ENCODE results near the gene RASA2. TPM values are rescaled to one million over a fixed set of nuclear protein-coding genes. Genes with fewer than 3 reads are reported as not detected.
A peak's percentile ranks its signal among the peaks of the same experiment; 100 is the strongest.

The RASA2 gene
- total and polyA plus RNA-seq, 5 donors from 2014 or later = 46.5 to 93.5 (median 57.1) TPM

DNA sequence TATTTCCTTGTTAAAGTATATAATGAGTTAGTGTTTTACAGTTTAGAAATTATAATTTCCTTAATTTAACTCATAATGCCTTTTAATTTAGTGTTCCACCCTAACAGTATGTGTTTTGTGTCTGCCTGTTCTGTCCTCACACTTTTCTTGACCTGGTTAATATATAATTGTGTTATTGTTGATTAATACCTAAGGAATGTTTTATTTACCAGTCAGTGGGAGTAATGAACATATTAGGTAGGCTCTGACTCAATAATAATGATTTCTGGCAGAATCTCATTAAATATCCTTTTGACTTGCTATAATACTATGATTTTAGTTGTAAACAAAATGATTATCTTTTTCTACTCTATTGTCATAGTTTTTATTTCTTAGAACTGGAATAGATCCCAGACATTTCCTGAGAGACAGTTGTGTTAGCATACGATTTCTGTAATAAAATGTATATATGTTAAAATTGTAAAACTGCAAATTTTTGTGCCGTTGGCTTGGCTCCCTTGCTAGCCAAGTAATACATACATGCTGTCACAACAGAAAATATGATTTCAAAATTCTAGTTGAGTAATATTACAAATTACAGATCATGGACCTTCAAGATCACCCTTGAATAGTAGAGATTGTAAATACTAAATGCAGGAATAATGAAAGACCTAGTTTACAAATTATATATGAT lies 51.9 kb downstream of the RASA2 start:
- Mint-ChIP-seq H3K36me3 (peaks cover 54% of the 10 kb centered on the region), H3K27ac (peak overlapping the region; percentile 57 to 70 (median 62)), H3K4me1 (peaks cover 47 to 74% (median 57%) of the 10 kb centered on the region in 4 donors), H3K27me3 (no peaks in the 10 kb centered on the region), H3K9me3 (peaks cover 0 to 14% (median 3%) of the 10 kb centered on the region in 7 donors), H3K4me3 (peak overlapping the region in 1 of 4 donors; percentile 33)
- Histone ChIP-seq H3K36me3 (ENCODE audit: control insufficient read depth, insufficient read depth, low read length) (peaks cover 67% of the 10 kb centered on the region), H3K4me3 (ENCODE audit: low read depth, low read length) (no peak overlapping the region), H3K27ac (ENCODE audit: insufficient read depth, low read length, poor library complexity, severe bottlenecking) (peak overlapping the region; percentile 23), H3K9me3 (ENCODE audit: control insufficient read depth in 2 of 2, low read length in 2 of 2) (peaks cover 8 to 15% of the 10 kb centered on the region in 2 experiments), H3K4me1 (ENCODE audit: control insufficient read depth, insufficient read depth, low read length, poor library complexity, severe bottlenecking) (peaks cover 22% of the 10 kb centered on the region), H3K27me3 (ENCODE audit: control insufficient read depth, insufficient read depth, low read length) (no peaks in the 10 kb centered on the region)
- ATAC-seq (ENCODE audit: low read depth in 2 of 2) (no peak), DNase-seq (no peak)

DNA sequence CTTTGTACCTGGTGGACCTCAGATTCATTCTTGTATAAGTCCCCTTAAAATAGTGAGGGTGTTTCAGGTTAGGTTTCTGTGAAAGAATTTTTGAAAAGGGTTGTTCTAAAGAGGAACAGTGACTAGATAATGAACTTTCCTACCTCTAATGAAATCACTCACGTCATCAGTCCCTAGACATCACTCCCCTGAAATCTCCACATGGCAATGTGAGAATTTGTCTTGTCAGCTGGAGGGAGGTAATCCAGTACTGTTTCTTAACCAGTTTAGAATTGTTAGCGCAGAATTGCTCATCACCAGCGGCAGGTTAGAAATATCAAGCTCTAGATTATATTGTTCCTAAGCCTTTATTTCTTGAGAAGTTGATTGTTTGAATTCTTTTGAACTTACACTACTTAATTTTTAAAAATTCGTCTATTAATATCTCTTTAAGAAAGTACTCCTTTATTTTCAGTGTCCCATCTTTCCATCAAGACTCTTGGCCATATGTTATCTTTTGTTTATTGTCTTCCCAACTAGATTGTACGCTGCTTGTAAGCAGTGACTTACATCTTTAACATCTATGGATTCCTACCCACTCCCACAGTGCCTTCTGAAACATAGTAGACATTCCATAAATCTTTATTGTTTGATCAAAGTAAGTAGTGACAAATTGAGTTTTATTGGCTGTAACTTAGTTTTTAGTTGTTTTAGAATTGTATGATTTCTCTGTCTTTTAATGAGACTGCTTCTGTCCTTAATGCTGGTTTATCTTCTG lies 52.8 kb downstream of the RASA2 start:
- Histone ChIP-seq H3K4me1 (ENCODE audit: control insufficient read depth, insufficient read depth, low read length, poor library complexity, severe bottlenecking) (peaks cover 22% of the 10 kb centered on the region), H3K27me3 (ENCODE audit: control insufficient read depth, insufficient read depth, low read length) (no peaks in the 10 kb centered on the region), H3K27ac (ENCODE audit: insufficient read depth, low read length, poor library complexity, severe bottlenecking) (no peak overlapping the region), H3K9me3 (ENCODE audit: control insufficient read depth in 2 of 2, low read length in 2 of 2) (peaks cover 8 to 20% of the 10 kb centered on the region in 2 experiments), H3K4me3 (ENCODE audit: low read depth, low read length) (no peak overlapping the region), H3K36me3 (ENCODE audit: control insufficient read depth, insufficient read depth, low read length) (peaks cover 68% of the 10 kb centered on the region)
- Mint-ChIP-seq H3K4me3 (peak overlapping the region in 1 of 4 donors; percentile 13), H3K27me3 (no peaks in the 10 kb centered on the region), H3K27ac (peak overlapping the region; percentile 57 to 70 (median 62)), H3K4me1 (peaks cover 50 to 73% (median 53%) of the 10 kb centered on the region in 4 donors), H3K36me3 (peaks cover 57% of the 10 kb centered on the region), H3K9me3 (peaks cover 0 to 18% (median 6%) of the 10 kb centered on the region in 7 donors)
- ATAC-seq (ENCODE audit: low read depth in 2 of 2) (no peak), DNase-seq (no peak)

DNA sequence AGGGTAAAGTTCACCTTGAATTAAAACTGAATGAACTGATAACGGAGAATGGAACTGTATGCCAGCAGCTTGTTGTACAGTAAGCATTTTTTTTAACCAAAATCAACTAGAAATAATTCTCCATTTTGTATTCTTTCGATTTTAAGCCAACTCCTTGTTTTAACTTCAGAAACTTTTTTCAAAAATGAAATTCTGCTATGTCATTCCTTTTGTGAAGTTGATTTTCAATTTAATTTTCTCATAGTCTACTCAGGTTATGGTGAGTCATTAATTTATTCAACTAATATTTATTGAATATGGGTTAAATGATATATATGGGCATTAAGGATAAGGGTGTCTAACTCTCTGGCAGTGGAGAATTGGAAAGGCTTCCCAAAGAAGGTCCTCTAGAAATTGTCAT lies 53.7 kb downstream of the RASA2 start:
- Histone ChIP-seq H3K36me3 (ENCODE audit: control insufficient read depth, insufficient read depth, low read length) (peaks cover 65% of the 10 kb centered on the region), H3K27me3 (ENCODE audit: control insufficient read depth, insufficient read depth, low read length) (no peaks in the 10 kb centered on the region), H3K4me1 (ENCODE audit: control insufficient read depth, insufficient read depth, low read length, poor library complexity, severe bottlenecking) (peaks cover 22% of the 10 kb centered on the region), H3K9me3 (ENCODE audit: control insufficient read depth in 2 of 2, low read length in 2 of 2) (peaks cover 8 to 16% of the 10 kb centered on the region in 2 experiments), H3K4me3 (ENCODE audit: low read depth, low read length) (no peak overlapping the region), H3K27ac (ENCODE audit: insufficient read depth, low read length, poor library complexity, severe bottlenecking) (no peak overlapping the region)
- Mint-ChIP-seq H3K27me3 (no peaks in the 10 kb centered on the region), H3K9me3 (peaks cover 0 to 16% (median 6%) of the 10 kb centered on the region in 7 donors), H3K4me3 (no peak overlapping the region), H3K36me3 (peaks cover 60% of the 10 kb centered on the region), H3K4me1 (peaks cover 53 to 74% (median 56%) of the 10 kb centered on the region in 4 donors), H3K27ac (peak overlapping the region in 2 of 3 donors; percentile 60 to 75)
- ATAC-seq (ENCODE audit: low read depth in 2 of 2) (no peak), DNase-seq (no peak)

DNA sequence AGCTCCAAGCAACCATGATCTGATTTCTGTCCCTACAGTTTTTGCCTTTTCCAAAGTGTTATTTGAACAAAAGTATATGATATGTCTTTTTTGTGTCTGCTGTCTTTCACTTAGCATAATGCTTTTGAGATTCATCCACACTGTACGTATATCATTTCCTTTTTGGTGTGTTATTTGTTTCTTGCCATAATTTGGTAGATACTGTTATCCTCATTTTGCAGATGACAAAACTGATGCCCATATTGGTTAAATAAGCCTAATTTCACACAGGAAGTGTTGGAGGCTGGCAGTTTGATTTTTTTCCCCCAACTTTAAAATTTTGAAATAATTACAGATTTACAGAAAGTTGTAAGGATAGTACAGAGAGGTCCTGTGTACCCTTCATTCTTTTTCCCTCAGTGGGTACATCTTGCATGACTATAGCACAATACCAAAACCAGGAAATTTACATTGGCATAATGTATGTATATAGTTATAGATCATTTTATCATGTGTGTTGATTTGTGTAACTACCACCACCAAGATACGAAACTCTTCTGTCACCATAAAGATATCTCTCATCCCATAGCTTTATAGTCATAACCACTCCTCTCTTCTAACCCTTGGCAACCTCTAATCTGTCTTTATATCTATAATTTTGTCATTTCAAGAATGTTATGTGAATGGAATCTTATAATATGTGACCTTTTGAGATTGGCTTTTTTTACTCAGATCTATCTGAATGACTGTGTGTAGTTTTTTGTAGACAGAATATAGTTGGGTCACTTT lies 55.6 kb downstream of the RASA2 start:
- H3K4me1 Mint-ChIP-seq = peaks cover 61 to 79% (median 62%) of the 10 kb centered on the region in 4 donors
- Histone ChIP-seq H3K27me3 (ENCODE audit: control insufficient read depth, insufficient read depth, low read length) (no peaks in the 10 kb centered on the region), H3K4me1 (ENCODE audit: control insufficient read depth, insufficient read depth, low read length, poor library complexity, severe bottlenecking) (peaks cover 22% of the 10 kb centered on the region), H3K27ac (ENCODE audit: insufficient read depth, low read length, poor library complexity, severe bottlenecking) (peak overlapping the region; percentile 57), H3K9me3 (ENCODE audit: control insufficient read depth in 2 of 2, low read length in 2 of 2) (peaks cover 5 to 21% of the 10 kb centered on the region in 2 experiments), H3K4me3 (ENCODE audit: low read depth, low read length) (peak overlapping the region; percentile 20), H3K36me3 (ENCODE audit: control insufficient read depth, insufficient read depth, low read length) (peaks cover 64% of the 10 kb centered on the region)
- H3K27me3 Mint-ChIP-seq = no peaks in the 10 kb centered on the region
- no peak for DNase-seq
- H3K27ac Mint-ChIP-seq = peak overlapping the region; percentile 42 to 77 (median 75)
- H3K36me3 Mint-ChIP-seq = peaks cover 63% of the 10 kb centered on the region
- ATAC-seq (ENCODE audit: low read depth in 2 of 2) = no peak
- H3K4me3 Mint-ChIP-seq = peak overlapping the region in 3 of 4 donors; percentile 3 to 37 (median 12)
- peaks cover 0 to 13% (median 6%) of the 10 kb centered on the region in 7 donors for H3K9me3 Mint-ChIP-seq

DNA sequence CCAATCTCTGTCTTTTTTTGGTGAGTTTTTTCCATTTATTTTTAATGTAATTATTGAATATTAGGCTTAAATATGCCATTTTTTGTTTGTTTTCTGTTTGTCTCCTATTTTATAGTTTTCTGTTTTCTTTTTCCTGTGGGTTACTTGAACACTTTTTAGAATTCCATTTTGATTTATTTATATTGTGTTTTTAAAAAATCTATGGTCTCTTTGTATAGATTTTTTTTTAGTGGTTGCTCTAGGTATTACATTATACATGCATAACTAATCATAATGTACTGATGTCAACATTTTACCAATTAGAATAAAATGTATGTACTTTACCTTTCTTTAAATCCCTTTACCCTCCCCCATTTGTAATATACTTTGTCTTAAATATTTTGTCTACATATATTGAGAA lies 56.2 kb downstream of the RASA2 start:
- Histone ChIP-seq H3K9me3 (ENCODE audit: control insufficient read depth in 2 of 2, low read length in 2 of 2) (peaks cover 8 to 26% of the 10 kb centered on the region in 2 experiments), H3K27me3 (ENCODE audit: control insufficient read depth, insufficient read depth, low read length) (no peaks in the 10 kb centered on the region), H3K36me3 (ENCODE audit: control insufficient read depth, insufficient read depth, low read length) (peaks cover 64% of the 10 kb centered on the region), H3K4me3 (ENCODE audit: low read depth, low read length) (no peak overlapping the region), H3K4me1 (ENCODE audit: control insufficient read depth, insufficient read depth, low read length, poor library complexity, severe bottlenecking) (peaks cover 24% of the 10 kb centered on the region), H3K27ac (ENCODE audit: insufficient read depth, low read length, poor library complexity, severe bottlenecking) (peak overlapping the region; percentile 57)
- H3K4me3 Mint-ChIP-seq = peak overlapping the region in 2 of 4 donors; percentile 26 to 37
- H3K4me1 Mint-ChIP-seq = peaks cover 67 to 83% (median 68%) of the 10 kb centered on the region in 4 donors
- H3K9me3 Mint-ChIP-seq = peaks cover 0 to 17% (median 9%) of the 10 kb centered on the region in 7 donors
- H3K27me3 Mint-ChIP-seq = no peaks in the 10 kb centered on the region
- peaks cover 65% of the 10 kb centered on the region for H3K36me3 Mint-ChIP-seq
- H3K27ac Mint-ChIP-seq = peak overlapping the region in 2 of 3 donors; percentile 40 to 77
- DNase-seq = no peak
- ATAC-seq (ENCODE audit: low read depth in 2 of 2) = no peak

DNA sequence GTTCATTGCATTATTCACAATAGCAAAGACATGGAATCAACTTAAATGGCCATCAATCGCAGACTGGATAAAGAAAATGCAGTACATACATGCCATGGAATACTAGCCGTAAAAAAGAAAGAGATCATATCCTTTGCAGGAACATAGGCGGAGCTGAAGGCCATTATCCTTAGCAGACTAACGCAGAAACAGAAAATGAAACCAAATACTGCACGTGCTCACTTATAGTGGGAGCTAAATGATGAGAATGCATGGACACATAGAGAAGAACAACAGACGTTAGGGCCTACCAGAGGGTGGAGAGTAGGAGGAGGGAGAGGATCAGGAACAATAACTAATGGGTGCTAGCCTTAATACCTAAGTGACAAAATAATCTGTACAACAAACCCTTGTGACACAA lies 57.9 kb downstream of the RASA2 start:
- ATAC-seq (ENCODE audit: low read depth in 2 of 2) = peak; percentile 72 to 81
- H3K36me3 ChIP-seq (ENCODE audit: control insufficient read depth, insufficient read depth, low read length) = peaks cover 71% of the 10 kb centered on the region
- peak overlapping the region; percentile 57 for H3K27ac ChIP-seq (ENCODE audit: insufficient read depth, low read length, poor library complexity, severe bottlenecking)
- H3K9me3 Mint-ChIP-seq = peaks cover 0 to 21% (median 9%) of the 10 kb centered on the region in 7 donors
- peaks cover 65 to 86% (median 70%) of the 10 kb centered on the region in 4 donors for H3K4me1 Mint-ChIP-seq
- H3K36me3 Mint-ChIP-seq = peaks cover 77% of the 10 kb centered on the region
- H3K27me3 ChIP-seq (ENCODE audit: control insufficient read depth, insufficient read depth, low read length) = no peaks in the 10 kb centered on the region
- no peaks in the 10 kb centered on the region for H3K27me3 Mint-ChIP-seq
- H3K9me3 ChIP-seq (ENCODE audit: control insufficient read depth in 2 of 2, low read length in 2 of 2) = peaks cover 8 to 26% of the 10 kb centered on the region in 2 experiments
- peak in 2 of 3 donors; percentile 41 to 71 for DNase-seq
- peaks cover 23% of the 10 kb centered on the region for H3K4me1 ChIP-seq (ENCODE audit: control insufficient read depth, insufficient read depth, low read length, poor library complexity, severe bottlenecking)
- H3K4me3 Mint-ChIP-seq = peak overlapping the region in 3 of 4 donors; percentile 5 to 57 (median 28)
- peak overlapping the region; percentile 55 to 84 (median 68) for H3K27ac Mint-ChIP-seq
- H3K4me3 ChIP-seq (ENCODE audit: low read depth, low read length) = peak overlapping the region; percentile 59

DNA sequence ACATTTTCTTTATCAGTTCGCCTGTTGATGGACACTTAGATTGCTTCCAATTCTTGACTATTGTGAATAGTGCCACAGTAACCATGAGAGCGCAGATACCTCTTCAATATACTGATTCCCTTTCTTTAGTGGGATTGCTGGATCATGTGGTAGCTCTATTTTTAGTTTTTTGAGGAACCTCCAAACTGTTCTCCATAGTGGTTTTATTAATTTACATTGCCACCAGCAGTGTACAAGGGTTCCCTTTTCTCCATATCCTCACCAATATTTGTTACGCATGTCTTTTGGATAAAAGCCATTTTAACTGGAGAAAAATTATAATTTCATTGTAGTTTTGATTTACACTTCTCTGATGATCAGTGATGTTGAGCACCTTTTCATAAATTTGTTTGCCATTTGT lies 59.3 kb downstream of the RASA2 start:
- no peak overlapping the region for H3K4me3 ChIP-seq (ENCODE audit: low read depth, low read length)
- ATAC-seq (ENCODE audit: low read depth in 2 of 2) = no peak
- peaks cover 0 to 21% (median 9%) of the 10 kb centered on the region in 7 donors for H3K9me3 Mint-ChIP-seq
- DNase-seq = no peak
- H3K4me1 ChIP-seq (ENCODE audit: control insufficient read depth, insufficient read depth, low read length, poor library complexity, severe bottlenecking) = peaks cover 20% of the 10 kb centered on the region
- H3K9me3 ChIP-seq (ENCODE audit: control insufficient read depth in 2 of 2, low read length in 2 of 2) = peaks cover 8 to 26% of the 10 kb centered on the region in 2 experiments
- H3K27me3 ChIP-seq (ENCODE audit: control insufficient read depth, insufficient read depth, low read length) = no peaks in the 10 kb centered on the region
- peaks cover 83% of the 10 kb centered on the region for H3K36me3 Mint-ChIP-seq
- H3K4me3 Mint-ChIP-seq = peak overlapping the region in 2 of 4 donors; percentile 28 to 55
- H3K4me1 Mint-ChIP-seq = peaks cover 65 to 87% (median 72%) of the 10 kb centered on the region in 4 donors
- peak overlapping the region in 1 of 3 donors; percentile 7 for H3K27ac Mint-ChIP-seq
- H3K27ac ChIP-seq (ENCODE audit: insufficient read depth, low read length, poor library complexity, severe bottlenecking) = no peak overlapping the region
- no peaks in the 10 kb centered on the region for H3K27me3 Mint-ChIP-seq
- peaks cover 74% of the 10 kb centered on the region for H3K36me3 ChIP-seq (ENCODE audit: control insufficient read depth, insufficient read depth, low read length)

All from CD4-positive, CD25-positive, alpha-beta regulatory T cell (primary cell).